HG03095 (cell line): Measurements from ENCODE around the gene GALNT2.

Source experiments
- ATAC-seq: cut with Tn5 transposase; IDR thresholded peaks from one replicate; pipeline ENCODE4 v1.9.1; 2021; ENCODE audit warnings: moderate library complexity; ENCODE audit not compliant: unreplicated experiment

Gene GALNT2

GRCh38 chr1:230287674-230288315, 220.8 kb downstream of the GALNT2 start:
- no peak for ATAC-seq

- ATAC-seq, result no peak
These were observed 221.8 kb downstream of the GALNT2 start for GRCh38 chr1:230288641-230289349.

GRCh38 chr1:230289350-230289644, 222.3 kb downstream of the GALNT2 start:
- no peak for ATAC-seq

GRCh38 chr1:230291731-230292620, 224.9 kb downstream of the GALNT2 start:
- no peak for ATAC-seq

GRCh38 chr1:230292689-230293389, 225.8 kb downstream of the GALNT2 start:
- ATAC-seq, result no peak

- ATAC-seq, result no peak
These were observed 226.3 kb downstream of the GALNT2 start for GRCh38 chr1:230293390-230293700.

- no peak for ATAC-seq
These were observed 228.3 kb downstream of the GALNT2 start for GRCh38 chr1:230295367-230295766.

- no peak for ATAC-seq
These were observed 232.4 kb downstream of the GALNT2 start for GRCh38 chr1:230299191-230300006.

GRCh38 chr1:230300322-230301301, 233.6 kb downstream of the GALNT2 start:
- ATAC-seq, result no peak

- ATAC-seq, result no peak
These were observed 234.3 kb downstream of the GALNT2 start for GRCh38 chr1:230301322-230301721.

GRCh38 chr1:230301822-230302221, 234.8 kb downstream of the GALNT2 start:
- no peak for ATAC-seq

GRCh38 chr1:230303069-230303468, 236.0 kb downstream of the GALNT2 start:
- ATAC-seq, result no peak

GRCh38 chr1:230303822-230304221, 236.8 kb downstream of the GALNT2 start:
- no peak for ATAC-seq

- ATAC-seq, result peak; percentile 48
These were observed 239.1 kb downstream of the GALNT2 start for GRCh38 chr1:230306169-230306568.

- ATAC-seq, result no peak
These were observed 240.2 kb downstream of the GALNT2 start for GRCh38 chr1:230307213-230307612.

GRCh38 chr1:230308039-230308438, 241.0 kb downstream of the GALNT2 start:
- no peak for ATAC-seq

GRCh38 chr1:230308821-230309220, 241.8 kb downstream of the GALNT2 start:
- no peak for ATAC-seq

GRCh38 chr1:230309646-230310177, 242.7 kb downstream of the GALNT2 start:
- no peak for ATAC-seq
